HG03558 (cell line): ENCODE measurements around the gene USB1.
"Not testable (repeated sequence)": the region's sequence is repeated elsewhere in the genome, so short reads cannot be mapped to it uniquely, and the experiment has no call there.

Experiments
- ATAC-seq: cut with Tn5 transposase; IDR thresholded peaks from one replicate; pipeline ENCODE4 v1.9.1; 2021; ENCODE audit warnings: moderate number of reproducible peaks; ENCODE audit not compliant: unreplicated experiment; ENCODE audit errors: extremely low read depth

The USB1 gene

DNA sequence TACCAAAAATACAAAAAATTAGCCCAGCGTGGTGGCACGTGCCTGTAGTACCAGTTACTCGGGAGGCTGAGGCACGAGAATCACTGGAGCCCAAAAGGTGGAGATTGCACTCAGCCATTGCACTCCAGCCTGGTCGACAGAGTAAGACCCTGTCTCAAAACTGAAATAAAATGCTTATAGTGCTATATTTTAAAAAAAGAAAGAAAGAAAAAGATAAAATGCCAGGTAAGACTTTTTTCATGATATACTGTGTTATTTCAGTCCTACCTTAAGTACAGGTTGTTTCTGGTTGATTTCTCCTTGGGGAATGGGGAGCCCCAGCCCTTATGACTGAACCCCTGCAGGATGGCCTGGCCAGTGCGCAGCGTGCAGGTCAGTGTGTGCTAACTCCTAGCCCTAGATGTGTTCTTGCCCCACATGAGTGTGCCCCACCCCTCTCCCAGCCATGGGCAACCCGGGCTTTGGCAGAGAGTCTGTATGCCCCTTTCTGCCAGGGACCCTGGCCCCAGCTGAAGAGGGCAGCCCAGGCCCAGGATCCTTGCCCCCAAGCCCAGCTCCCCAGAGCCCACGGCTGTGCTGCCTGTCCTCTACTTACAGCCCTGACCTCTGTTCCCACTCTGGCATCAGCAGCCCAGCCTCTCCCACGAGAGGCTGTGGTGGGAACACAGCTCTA lies 31.6 kb upstream of the USB1 start:
- ATAC-seq = no peak

DNA sequence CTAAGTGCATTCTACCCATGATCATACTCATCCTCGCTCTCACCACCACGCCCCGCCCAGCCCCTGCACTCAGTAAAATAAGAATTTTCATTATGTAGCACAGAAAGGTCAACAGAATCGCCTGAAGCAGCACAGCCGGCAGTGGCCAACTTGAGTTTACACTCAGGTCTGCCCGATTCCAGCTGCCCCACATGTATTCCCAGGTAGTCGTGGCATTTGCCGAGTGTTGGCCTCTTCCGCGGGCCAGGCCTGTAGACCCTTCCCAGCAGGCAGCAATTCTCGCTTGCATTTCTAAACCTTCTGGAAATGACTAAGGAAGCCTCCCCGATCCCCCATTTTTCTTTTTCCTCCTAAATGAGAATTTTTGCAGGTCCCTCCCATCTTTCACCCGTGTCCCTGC lies 30.9 kb upstream of the USB1 start:
- no peak for ATAC-seq

DNA sequence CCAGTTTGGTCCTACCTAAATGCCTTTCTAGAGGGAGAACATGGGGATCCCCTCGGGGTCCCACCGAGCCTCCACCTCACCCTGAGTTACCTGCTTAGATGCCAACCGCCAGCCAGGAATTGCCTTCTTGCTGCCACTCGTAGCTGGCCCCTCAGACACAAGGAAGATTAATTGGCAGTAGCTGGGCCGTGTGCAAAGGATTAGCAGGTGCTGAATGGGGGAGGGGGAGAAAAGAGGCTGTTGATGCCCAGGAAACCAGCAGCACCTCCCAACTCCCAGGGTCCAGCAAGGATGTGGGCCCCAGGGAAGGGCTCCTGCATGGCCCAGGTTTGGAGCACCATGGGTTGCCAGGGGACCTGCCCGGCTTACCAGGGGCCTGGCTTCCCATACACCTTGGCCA lies 30.2 kb upstream of the USB1 start, which contains the start of gene CNGB1:
TSS of gene CNGB1 (minus strand) at position 159 of the 400 bp plus-strand sequence. CDS start 3,842 bp downstream, outside the sequence.
- no peak for ATAC-seq

DNA sequence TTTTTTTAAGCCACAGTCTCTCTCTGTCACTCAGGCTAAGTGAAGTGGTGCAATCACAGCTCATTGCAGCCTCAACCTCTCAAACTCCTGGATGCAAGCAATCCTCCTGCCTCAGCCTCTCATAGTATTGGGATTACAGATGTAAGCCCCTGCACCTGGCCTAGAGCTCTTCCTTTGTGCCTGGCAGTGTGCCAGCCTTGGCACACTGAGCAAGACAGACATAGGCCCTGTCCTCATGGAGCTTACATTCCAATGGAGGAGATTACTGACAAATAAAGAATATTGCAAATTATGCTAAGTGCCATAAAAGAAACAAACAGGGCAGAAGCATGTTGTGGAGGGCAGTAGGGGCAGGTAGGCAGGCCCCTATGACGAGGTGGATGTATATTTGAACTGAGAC lies 29.4 kb upstream of the USB1 start:
- no peak for ATAC-seq

DNA sequence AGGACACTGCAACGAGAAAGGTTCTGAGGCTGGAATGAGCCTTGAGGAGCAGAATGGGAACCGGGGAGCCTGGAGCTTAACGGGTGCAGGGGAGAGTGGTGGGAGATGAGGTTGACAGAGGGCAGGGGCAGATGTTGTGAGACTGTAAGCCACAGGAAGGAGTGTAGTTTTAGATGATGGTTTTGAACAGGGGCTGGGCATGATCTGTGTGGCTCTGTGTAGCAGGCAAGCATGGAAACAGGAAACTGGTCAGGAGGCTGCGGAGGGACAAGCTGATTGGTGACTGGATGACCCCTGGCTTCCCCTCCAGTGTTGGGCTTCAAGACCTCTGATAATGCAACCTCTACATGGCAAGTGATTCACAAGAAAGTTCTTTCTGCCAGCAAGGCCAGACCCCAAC lies 28.9 kb upstream of the USB1 start:
- no peak for ATAC-seq

DNA sequence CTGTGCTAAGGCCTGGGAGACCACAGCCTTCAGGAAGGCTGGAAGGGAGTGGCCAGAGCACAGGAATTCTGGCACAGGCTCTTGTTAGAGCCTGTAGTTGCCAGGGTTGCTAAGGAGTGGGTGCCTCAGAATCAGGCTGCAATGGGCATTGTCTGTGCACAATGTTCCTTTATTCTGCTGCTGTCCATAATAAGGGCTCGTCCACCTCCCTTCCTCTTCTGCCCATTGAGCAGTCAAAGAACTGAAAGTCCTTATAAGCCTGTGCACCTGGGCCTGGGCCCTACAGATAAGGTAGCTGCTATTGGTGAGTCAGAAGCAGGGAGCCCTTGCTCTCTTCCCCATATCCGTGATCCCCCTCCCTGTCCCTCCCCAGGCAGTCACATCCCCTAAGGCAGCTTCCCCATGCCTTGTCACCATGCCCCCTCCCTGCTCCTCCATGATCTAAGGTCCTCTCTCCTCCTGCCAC lies 24.8 kb upstream of the USB1 start:
- no peak for ATAC-seq

DNA sequence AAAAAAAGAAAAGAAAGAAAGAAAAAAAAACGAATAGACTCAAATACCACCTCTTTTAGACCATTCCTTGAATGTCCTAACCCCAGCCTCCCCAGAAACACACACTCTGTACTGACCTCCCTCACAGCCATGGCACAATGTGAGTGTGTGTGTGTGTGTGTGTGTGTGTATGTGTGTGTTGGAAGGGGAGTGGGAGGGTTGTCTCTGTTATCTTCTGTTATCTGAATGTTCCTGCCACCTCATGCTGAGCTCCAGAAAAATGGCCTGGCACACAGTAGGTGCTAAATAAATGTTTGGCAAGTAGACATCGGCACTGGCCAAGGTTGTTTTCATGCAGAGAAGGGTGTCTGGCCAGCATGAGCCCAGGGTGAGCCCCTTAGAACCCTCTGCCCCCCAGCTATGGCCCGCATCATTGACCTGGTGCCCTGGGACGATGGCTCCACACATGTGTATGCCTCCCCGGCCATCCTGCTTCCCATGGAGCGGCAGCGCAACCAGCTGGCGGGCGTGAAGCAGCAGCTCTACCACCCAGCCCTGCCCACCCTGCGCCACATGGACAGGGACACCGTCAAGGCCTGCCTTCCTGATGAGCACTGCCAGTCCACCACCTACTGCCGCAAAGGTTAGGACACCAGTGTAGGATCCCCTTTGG lies 23.7 kb upstream of the USB1 start:
- no peak for ATAC-seq

DNA sequence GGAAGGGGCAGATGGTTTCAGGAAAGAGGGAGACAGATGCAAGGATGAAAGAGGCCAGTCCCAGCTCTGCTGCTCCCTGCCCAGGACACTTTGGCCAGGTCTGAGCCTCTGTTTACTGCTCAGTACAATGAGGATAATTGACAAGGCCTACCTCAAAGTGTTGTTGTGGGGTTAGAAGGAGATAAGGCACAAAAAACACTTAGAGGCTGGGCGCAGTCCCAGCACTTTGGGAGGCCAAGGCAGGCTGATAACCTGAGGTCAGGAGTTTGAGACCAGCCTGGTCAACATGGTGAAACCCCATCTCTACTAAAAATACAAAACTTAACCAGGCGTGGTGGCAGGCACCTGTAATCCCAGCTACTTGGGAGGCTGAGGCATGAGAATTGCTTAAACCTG lies 23.1 kb upstream of the USB1 start:
- ATAC-seq = not testable (repeated sequence)

DNA sequence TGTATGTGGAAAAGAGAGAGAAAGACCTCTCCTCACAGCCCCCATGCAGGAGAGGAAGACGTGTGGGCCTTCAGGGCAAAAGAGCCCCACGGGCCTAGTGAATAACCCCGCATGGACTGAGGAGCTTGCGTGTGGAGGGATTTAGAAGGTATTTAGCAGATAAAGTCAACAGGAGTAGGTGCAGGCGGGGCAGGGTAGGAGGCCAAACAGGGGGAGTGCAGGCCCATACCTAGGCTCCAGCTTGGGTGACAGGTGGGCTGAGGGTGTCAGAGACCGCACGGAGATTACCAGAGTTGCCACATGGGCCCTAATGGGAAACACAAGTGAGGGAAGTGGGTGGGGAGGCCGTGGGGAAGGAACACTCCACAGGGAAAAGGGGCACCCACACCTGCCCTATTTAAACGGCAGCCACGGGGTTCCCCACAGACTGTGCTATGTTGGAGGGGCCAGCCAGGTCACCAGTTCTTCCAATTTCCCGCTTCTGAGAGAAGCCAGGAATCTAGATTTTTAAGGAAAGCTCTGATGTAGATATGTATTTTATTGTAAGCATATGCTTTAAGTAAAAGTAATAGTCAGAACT lies 22.1 kb upstream of the USB1 start:
- ATAC-seq = no peak

DNA sequence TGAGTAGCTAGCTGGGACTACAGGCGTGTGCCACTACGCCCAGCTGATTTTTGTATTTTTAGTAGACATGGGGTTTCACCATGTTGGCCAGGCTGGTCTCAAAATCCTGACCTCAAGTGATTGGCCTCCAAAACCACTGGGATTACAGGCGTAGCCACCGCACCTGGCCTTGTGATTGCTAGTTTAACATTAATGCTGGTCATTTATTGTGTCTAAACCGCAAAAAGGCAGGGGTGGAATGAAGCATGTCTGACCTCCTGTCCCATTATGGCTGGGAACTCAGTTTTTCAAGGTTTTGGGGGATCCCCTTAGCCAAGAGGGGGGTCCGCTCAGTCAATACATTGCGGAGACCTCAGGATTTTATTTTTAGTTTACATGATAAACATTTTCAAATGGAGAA lies 19.6 kb upstream of the USB1 start:
- ATAC-seq = no peak

DNA sequence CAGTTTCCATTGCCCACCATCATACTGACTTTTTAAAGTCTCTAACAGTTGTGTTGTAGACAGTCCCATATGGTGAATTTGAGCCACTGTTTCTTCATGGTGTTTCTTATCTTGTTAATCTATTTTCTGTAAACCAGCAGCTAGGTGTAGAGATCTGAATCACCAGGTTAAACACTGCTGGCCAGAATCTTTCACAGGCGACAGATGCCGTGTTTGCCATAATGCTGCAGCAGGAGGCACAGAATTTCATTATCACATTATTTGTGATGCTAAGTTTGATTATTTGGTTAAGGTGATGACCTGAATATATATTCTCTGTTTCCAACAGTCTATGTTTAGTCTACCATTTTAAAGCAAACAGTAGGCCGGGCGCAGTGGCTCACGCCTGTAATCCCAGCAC lies 18.8 kb upstream of the USB1 start:
- no peak for ATAC-seq

DNA sequence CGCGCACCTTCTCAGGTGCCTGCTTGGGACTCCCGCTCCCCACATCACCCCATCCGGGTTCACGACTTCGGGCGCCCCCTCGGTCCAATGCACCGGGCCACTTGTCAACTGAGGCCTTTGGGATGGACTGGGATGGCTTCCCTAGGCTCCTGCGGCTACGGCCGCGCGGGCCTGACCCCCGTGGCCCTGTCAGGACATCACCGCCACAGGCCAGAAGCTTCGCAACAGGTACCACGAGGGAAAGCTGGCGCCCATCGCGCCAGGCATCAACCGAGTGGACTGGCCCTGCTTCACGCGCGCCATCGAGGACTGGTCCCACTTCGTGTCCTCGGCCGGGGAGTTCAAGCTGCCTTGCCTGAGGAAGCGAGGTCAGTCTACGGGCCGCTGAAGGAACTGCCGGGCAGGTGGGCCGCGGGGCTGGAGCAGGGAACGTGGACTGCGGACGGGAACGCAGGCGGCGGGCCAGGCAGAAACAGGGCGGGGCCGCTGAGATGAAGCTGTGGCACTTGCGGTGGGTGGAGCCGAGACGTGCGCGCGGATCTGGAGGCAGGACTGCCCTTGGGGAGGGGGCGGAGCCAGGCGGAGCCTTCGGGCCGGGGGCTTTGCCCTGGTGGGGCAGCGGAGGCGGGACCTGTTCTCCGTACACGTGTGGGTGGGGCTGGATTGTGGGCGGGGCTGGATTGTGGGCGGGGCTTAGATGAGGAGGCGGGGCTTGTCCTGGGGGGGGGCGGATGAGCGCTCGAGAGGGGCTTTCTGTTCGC lies 16.6 kb upstream of the USB1 start:
- ATAC-seq = no peak

DNA sequence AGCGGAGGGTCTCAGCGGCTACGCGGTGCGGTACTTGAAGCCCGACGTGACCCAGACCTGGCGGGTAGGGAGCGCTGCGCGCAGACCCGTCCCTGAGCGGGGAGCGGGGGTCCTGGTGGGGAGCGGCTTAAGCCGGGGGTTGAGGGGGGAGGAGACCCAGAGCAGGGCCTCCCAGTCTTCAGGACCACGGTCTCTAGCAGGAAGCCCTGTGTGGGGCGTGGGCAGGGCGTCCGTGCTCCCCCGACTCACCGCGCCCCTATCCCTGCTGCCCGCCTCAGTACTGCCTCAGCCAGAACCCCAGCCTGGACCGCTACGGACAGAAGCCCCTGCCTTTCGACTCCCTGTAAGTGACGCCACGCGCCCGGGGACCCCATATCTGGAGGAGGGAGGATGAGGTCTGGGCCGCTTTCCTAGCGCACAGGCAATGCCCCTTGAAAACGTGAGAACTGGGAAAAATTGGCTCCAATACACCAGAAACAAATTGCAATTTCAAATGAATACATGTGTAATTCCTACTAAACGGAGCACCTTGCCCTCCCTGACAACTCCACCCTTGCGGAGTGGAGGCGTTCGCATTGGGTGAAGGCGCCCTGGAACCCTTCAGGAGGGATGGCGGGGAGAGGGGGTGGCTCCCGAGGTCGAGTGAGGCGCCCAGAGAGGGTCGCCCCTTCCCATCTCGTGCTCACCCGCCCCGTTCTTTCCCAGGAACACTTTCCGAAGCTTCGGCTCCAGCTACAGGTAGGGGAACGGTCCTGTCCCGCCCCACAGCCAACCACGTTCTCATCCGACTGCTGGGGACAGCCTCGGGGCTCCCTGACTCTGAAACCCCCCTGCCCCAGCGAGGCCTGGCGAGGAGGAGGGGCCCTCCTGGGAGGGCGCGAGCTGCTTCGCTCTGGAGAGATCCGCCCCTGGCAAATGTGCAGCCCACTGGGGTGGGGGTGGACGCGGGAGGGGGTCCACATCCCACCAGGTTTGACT lies 15.7 kb upstream of the USB1 start:
- no peak for ATAC-seq

DNA sequence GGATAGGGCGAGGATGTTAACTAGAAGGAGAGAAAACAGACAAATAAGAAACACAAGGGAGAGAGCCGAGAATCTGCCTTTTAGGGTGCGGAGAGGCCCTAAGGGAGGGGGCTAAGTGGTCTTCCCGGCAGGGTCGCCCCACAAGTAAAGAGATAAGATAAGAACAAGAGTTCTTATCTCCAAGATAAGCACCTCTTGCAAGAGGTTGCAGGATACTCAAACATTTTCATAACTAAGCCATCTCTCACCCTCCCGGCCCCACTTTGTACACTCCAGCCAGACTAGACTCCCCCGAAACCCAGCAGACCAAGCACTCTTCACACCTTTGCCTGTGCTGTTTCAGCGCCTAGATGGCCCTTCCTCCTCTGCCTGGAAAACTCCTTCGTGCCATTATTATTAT lies 15.0 kb upstream of the USB1 start:
- ATAC-seq = no peak

DNA sequence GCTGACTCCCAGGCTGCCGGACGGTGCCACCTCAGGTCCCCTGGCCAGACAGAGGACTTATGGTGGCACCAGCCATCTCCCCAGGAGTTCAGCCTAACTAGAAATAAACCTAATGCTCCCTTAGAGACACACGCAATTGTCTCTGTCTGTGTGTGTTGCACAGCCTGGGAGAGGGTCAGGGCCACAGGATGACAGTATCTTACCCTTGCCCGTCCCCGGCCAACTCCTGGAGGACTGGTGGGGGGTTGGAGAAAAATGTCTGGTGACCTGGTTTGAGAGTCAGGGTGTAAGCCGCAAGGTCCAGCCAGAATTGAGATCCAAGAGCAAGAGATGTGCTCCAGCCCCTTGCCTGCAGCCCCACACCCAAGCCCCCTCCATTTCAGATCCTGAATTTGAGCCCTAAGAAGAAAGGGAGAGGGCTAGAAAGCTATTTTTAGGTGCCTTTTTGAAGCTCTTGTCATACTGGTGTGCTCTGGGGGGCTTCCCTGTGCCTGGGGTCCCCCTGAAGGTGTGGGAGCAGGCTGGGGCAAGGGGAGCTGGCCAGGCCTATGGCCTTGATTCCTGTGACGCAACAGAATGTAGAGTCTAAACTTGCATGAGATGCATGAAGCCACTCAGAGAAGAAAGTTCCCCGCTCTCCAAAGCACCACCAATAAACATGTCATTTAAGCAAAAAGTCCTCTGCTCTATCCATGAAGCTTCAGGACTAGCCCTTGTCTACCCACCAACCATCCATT lies 13.6 kb upstream of the USB1 start:
- ATAC-seq = no peak

DNA sequence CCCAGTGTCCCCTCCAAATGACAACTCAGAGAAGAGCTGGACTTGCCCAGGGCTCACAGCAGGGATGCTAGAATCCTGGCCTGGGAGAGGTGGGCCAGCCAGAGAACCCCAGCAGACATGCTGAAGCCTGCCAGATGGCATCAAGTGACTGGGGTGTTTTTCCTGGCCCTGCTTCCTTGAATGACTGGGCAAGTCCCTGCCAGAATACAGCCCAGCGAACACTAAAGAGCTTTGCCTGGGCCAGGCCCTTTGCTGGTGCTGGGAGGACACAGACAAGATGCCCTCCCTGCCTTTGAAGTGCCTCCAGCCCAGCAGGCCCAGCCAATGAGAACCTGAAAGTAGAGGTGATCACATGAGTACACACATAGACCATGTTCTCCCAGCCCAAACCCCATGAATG lies 12.3 kb upstream of the USB1 start:
- no peak for ATAC-seq

DNA sequence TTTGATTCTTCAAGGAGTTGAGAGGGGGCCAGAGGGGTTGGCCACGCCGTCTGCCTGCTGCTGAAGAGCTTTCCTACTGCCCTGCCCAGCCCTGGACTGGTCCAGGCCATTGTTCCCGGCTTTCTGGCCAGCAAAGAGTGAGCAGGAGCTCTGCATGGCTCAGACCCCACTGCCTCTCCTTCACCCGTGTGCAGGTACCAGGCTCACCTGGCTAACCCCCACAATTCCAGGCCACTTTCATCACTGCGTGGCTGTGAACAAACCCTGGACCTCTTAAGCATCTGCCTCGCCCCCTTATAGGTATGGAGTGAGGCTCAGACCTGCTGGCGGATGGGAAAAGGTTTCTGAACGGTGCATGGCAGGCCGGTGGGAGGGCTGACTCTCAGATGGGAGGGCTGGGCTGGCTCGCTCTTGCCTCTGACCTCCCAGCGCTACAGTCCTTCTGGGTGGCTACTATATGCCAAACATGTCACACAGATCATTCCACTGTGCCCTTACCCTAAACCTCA lies 9.6 kb upstream of the USB1 start:
- no peak for ATAC-seq

DNA sequence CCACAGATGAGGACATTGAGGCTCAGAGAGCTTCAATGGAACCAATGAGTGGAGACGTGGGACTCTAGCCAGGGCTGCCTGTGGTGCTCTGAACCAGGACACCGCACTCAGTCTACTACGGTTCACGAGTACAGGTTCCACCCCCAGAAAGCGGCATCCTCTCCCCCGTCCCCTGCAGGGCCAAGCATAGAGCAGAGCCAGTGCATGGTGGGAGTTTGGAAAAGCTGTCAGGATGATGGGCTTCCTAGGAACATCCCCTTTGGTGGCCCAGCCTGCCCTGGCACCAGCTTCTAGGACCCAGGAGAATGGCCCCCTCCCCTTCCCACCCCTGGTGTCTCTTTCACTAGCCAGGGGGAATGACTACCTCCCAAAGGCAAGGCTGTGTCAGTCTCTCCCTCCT lies 9.1 kb upstream of the USB1 start:
- no peak for ATAC-seq

DNA sequence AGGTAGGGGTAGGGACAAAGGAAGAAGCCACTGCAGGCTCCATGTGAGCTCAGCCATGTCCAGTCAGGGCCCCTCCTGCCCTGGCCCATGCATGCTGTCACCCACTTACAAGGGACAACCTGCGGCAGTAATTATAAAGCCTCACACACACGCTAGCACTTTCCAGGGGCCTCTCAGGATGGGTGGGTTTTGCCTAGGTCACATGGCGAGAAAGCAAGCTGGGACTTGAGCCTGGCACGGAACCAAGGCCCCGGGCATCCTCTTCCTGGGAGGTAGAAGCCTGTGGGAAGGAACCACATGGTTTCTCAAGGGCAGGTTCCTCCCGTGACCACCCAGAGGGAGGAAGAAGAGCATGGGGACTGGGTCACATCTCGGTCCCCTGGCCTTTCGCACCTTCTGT lies 7.8 kb upstream of the USB1 start:
- no peak for ATAC-seq
